Neuron (in vitro differentiated cells): Measurements from ENCODE around the gene COA8.

Source experiments
- H2AFZ ChIP-seq: one replicate; pipeline ENCODE4 v1.6.1; 2013; ENCODE audit warnings: low read depth, mild to moderate bottlenecking, inconsistent platforms, low read length, moderate library complexity
- H3K27me3 ChIP-seq: one replicate; pipeline ENCODE4 v1.6.1; 2013; ENCODE audit warnings: low read length; ENCODE audit not compliant: insufficient read depth
- H3K36me3 ChIP-seq: one replicate; pipeline ENCODE4 v1.6.1; 2013; ENCODE audit warnings: low read length; ENCODE audit not compliant: insufficient read depth
- H3K4me1 ChIP-seq: one replicate; pipeline ENCODE4 v1.6.1; 2013; ENCODE audit warnings: low read length; ENCODE audit not compliant: insufficient read depth
- H3K4me3 ChIP-seq: 2 replicates; pipeline ENCODE4 v1.5.1; 2013; ENCODE audit warnings: mild to moderate bottlenecking, low read length, moderate library complexity
- H3K9me3 ChIP-seq: one replicate; pipeline ENCODE4 v1.6.1; 2013; ENCODE audit warnings: low read length

The COA8 gene

DNA sequence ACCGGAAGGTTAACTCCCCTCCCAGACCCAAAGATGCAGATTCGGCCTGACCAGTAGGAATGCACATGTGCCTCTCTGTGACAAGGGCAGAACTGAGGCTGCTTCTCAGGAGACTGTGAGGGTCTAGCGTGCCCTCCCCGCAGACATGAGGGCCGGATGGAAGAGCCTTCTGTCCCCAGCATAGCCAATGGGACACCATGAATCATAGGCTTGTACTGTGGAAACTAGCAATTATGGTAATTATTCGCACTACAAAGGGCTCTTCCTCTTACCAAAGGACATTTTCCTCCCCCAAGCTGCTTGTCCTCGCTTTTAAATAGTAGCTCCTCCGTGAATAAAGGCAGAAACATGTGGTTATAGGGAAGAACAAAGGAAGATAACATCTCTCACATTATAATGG is 6.2 kb downstream of the COA8 start:
- Histone ChIP-seq H3K4me1 (peaks cover 18% of the 10 kb centered on the region), H2AFZ (no peak overlapping the region), H3K27me3 (no peaks in the 10 kb centered on the region), H3K4me3 (no peak overlapping the region), H3K36me3 (peaks cover 14% of the 10 kb centered on the region), H3K9me3 (no peaks in the 10 kb centered on the region)

DNA sequence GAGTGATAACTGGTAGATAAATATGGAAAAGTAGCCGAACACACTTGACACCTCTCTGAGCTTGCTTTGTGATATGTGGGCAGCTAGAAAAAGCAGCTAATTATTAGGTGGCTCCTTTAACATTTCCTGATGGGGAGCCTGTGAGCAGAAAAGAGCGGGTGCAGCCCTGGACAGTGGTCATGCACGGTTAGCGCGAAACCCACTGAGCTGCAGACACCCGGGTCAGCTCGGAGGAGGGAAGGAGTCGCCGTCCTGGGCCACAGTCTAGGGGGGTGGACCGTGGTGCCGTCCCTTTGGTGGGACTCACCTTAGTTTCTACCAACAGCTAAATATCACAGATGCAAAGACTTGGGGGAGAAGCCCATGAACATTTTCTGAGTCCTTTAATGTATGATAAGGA is 6.6 kb downstream of the COA8 start:
- H3K4me3 ChIP-seq: no peak overlapping the region

DNA sequence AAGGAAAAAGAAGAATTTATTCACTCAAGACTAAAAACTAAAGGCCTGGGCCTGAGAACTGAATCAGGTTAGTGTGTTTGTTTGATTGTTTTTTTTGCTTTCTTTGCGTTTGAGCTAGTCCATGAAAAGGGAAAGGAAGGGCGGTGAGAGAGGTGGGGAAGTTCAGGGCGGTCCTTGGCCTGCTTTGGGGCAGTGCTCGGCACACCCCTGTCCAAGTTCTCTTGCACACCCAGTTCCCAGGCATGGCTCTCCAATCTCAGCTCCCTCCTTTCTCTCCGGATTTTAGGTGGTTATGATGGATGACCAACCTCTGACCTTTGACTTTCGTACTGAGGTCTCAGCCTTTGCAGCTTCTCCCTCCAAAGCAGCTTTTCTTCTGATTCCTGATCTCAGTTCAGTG is 11.3 kb downstream of the COA8 start:
- Histone ChIP-seq H2AFZ (no peak overlapping the region), H3K27me3 (no peaks in the 10 kb centered on the region), H3K9me3 (no peaks in the 10 kb centered on the region), H3K36me3 (peaks cover 43% of the 10 kb centered on the region), H3K4me3 (no peak overlapping the region), H3K4me1 (peaks cover 18% of the 10 kb centered on the region)

More for the DNA sequence above, 6.6 kb downstream of the COA8 start:
- no peaks in the 10 kb centered on the region for H3K9me3 ChIP-seq
- no peaks in the 10 kb centered on the region for H3K27me3 ChIP-seq
- peaks cover 18% of the 10 kb centered on the region for H3K4me1 ChIP-seq
- H2AFZ ChIP-seq: no peak overlapping the region
- H3K36me3 ChIP-seq: peaks cover 18% of the 10 kb centered on the region

GRCh38 chr14:103574707-103575285 is 12.0 kb downstream of the COA8 start:
- peaks cover 46% of the 10 kb centered on the region for H3K36me3 ChIP-seq

GRCh38 chr14:103576371-103577024 is 13.7 kb downstream of the COA8 start:
- Histone ChIP-seq H3K4me1 (peaks cover 13% of the 10 kb centered on the region), H2AFZ (no peak overlapping the region), H3K4me3 (no peak overlapping the region), H3K36me3 (peaks cover 53% of the 10 kb centered on the region), H3K27me3 (no peaks in the 10 kb centered on the region), H3K9me3 (no peaks in the 10 kb centered on the region)

More at GRCh38 chr14:103574707-103575285, 12.0 kb downstream of the COA8 start:
- H3K4me3 ChIP-seq: no peak overlapping the region
- H3K27me3 ChIP-seq: no peaks in the 10 kb centered on the region
- H3K9me3 ChIP-seq: no peaks in the 10 kb centered on the region
- H3K4me1 ChIP-seq: peaks cover 13% of the 10 kb centered on the region
- H2AFZ ChIP-seq: no peak overlapping the region

DNA sequence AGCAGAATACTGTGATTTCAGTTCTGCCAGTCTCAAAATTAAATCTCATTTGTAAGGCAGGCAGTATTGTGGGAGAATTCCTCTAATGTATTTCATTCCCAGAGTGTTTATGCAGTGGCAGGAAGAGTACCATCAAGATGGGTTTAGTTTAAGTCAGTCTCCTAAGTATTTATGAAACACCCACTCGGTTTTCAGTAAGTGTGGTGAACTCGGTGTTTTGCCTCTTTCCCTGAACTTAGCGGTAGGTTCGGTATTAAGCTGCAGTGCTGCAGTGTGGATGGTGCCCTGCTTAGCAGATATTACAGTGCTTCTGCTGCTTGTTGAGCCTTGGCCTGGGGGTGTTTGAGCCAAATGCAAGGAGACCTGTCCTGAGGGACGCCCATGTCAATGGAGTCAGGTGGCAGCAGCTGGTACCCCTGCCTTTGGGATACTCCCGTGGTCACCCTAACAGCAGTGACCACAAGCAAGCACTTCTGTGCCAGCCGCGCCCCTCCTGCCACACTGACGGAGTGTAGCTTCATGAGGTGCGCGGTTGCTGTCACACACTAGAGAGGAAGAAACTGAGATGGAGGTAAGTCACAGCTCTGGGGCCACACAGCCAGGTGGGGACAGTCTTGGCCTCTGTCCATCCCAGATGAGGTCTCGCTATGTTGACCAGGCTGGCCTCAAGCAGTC is 15.8 kb downstream of the COA8 start:
- peaks cover 59% of the 10 kb centered on the region for H3K36me3 ChIP-seq
- peaks cover 3% of the 10 kb centered on the region for H3K9me3 ChIP-seq
- no peaks in the 10 kb centered on the region for H3K27me3 ChIP-seq
- no peak overlapping the region for H2AFZ ChIP-seq
- peaks cover 13% of the 10 kb centered on the region for H3K4me1 ChIP-seq
- H3K4me3 ChIP-seq: no peak overlapping the region

- Histone ChIP-seq H3K9me3 (peaks cover 3% of the 10 kb centered on the region), H3K27me3 (no peaks in the 10 kb centered on the region), H3K4me3 (no peak overlapping the region), H2AFZ (no peak overlapping the region), H3K4me1 (peaks cover 11% of the 10 kb centered on the region), H3K36me3 (peaks cover 43% of the 10 kb centered on the region)
Observed at GRCh38 chr14:103581206-103581605, 18.4 kb downstream of the COA8 start.

GRCh38 chr14:103581954-103582703 is 19.4 kb downstream of the COA8 start:
- Histone ChIP-seq H3K36me3 (peaks cover 46% of the 10 kb centered on the region), H3K27me3 (no peaks in the 10 kb centered on the region), H3K9me3 (peaks cover 3% of the 10 kb centered on the region), H2AFZ (no peak overlapping the region), H3K4me1 (peaks cover 2% of the 10 kb centered on the region), H3K4me3 (no peak overlapping the region)

DNA sequence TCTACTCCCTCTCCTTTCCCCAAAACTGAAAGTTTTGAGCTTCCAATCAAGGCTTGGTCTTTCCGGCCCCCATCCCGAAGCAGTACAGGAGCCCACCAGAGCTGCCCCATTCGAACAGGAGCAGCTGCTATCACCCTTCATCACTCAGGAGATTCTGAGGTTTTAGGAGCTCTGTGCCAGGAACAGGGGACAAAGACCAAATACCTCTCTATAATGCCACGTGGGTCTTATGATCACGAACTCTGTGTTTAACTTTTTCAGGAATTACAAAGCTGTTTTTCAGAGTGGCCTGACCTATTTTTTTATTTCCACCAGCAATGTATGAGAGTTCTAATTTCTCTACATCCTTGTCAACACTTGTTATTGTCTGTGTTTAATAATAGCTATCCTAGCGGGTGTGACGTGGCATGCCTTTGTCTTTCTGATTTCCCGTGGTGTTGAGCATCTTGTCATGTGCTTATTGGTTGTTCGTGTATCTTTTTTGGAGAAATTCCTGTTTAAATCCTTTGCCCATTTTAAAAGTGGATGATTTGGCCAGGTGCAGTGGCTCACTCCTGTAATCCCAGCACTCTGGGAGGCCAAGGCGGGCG is 21.7 kb downstream of the COA8 start:
- H3K36me3 ChIP-seq: peaks cover 41% of the 10 kb centered on the region
- H3K4me1 ChIP-seq: no peaks in the 10 kb centered on the region
- no peak overlapping the region for H2AFZ ChIP-seq
- H3K27me3 ChIP-seq: no peaks in the 10 kb centered on the region
- no peak overlapping the region for H3K4me3 ChIP-seq
- peaks cover 3% of the 10 kb centered on the region for H3K9me3 ChIP-seq

DNA sequence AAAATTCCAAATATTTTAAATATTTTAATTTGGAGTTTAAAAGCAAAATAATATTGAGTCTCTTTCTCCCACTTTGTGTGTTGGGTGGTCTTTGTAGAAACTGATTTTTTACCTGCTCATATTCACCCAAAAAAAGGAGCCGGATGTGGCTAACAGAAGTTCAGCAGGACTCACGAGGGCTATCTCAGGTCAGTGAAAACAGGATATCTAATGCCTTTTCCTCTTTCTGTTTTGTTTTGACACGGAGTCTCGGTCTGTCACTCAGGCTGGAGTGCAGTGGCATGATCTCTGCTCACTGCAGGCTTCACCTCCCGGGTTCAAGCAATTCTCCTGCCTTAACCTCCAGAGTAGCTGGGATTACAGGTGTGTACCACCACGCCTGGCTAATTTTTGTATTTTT is 30.8 kb downstream of the COA8 start:
- H2AFZ ChIP-seq: peak overlapping the region; percentile 14
- H3K36me3 ChIP-seq: peaks cover 22% of the 10 kb centered on the region
- H3K9me3 ChIP-seq: no peaks in the 10 kb centered on the region
- peaks cover 21% of the 10 kb centered on the region for H3K4me1 ChIP-seq
- H3K4me3 ChIP-seq: no peak overlapping the region
- H3K27me3 ChIP-seq: no peaks in the 10 kb centered on the region

GRCh38 chr14:103594265-103594664 is 31.5 kb downstream of the COA8 start:
- peaks cover 16% of the 10 kb centered on the region for H3K36me3 ChIP-seq
- H3K9me3 ChIP-seq: no peaks in the 10 kb centered on the region
- H3K4me3 ChIP-seq: peak overlapping the region; percentile 11
- no peaks in the 10 kb centered on the region for H3K27me3 ChIP-seq
- H3K4me1 ChIP-seq: peaks cover 21% of the 10 kb centered on the region
- H2AFZ ChIP-seq: peak overlapping the region; percentile 14

GRCh38 chr14:103597623-103598377 is 35.0 kb downstream of the COA8 start:
- Histone ChIP-seq H3K27me3 (no peaks in the 10 kb centered on the region), H3K9me3 (no peaks in the 10 kb centered on the region), H3K4me3 (no peak overlapping the region), H2AFZ (no peak overlapping the region), H3K36me3 (no peaks in the 10 kb centered on the region), H3K4me1 (peaks cover 21% of the 10 kb centered on the region)
